Measurements from ENCODE around the gene SCYGR8. TPM values are rescaled to one million over a fixed set of nuclear protein-coding genes. Genes with fewer than 3 reads are reported as not detected.
"Not testable (repeated sequence)": the region's sequence is repeated elsewhere in the genome, so short reads cannot be mapped to it uniquely, and the experiment has no call there.

SCYGR8 gene
- total RNA-seq, 5 donors from 2014 or later (not counting 1 experiment from before 2014, with no cell fraction given) = not detected

DNA sequence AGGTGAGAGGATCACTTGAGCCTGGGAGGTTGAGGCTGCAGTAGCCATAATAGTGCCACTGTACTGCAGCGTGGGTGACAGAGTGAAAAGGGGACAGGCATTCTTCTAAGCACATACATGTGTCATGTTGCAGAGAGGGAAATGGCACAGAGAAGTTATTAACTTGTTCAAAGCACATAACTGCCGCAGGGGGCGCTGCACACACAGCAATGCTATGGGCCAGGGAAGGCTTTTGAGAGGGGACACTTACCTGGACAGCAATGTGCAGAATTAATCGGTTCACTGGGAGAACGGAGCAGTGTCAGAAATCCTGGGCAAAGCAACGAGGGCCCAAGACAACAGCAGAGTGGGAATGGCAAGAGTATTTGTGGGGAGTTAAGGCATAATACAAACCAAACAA is 2.4 kb downstream of the SCYGR8 start:
- H3K27me3 ChIP-seq (replicated peaks in 1 of 2; ENCODE audit: control insufficient read depth in 2 of 2, extremely low read depth in 1 of 2, insufficient read depth in 2 of 2, low read length in 1 of 2) = peaks cover 0 to 2% of the 10 kb centered on the region in 2 experiments
- no peaks in the 10 kb centered on the region for H3K4me1 ChIP-seq (ENCODE audit: control insufficient read depth in 1 of 2, extremely low read depth in 1 of 2, insufficient read depth in 2 of 2, low read length in 2 of 2)
- H3K36me3 ChIP-seq (ENCODE audit: control insufficient read depth in 2 of 2, extremely low read depth in 1 of 2, insufficient read depth in 1 of 2, low read length in 1 of 2) = no peaks in the 10 kb centered on the region
- no peak overlapping the region for H3K4me3 ChIP-seq (ENCODE audit: control insufficient read depth in 1 of 2, extremely low read depth in 1 of 2, low read length in 1 of 2)
- ChIA-PET CTCF (no interaction called here), POLR2A (no interaction called here)
- H3K27ac ChIP-seq (ENCODE audit: low read length) = no peak overlapping the region
- no peaks in the 10 kb centered on the region for H3K4me1 Mint-ChIP-seq
- ATAC-seq (replicated peaks in 1 of 4) (no peak), DNase-seq (no peak)
- no peaks in the 10 kb centered on the region for H3K9me3 Mint-ChIP-seq
- no peaks in the 10 kb centered on the region for H3K9me3 ChIP-seq
- H3K4me3 Mint-ChIP-seq = no peak overlapping the region
- H3K36me3 Mint-ChIP-seq = no peaks in the 10 kb centered on the region
- 100% methylated on average over 3 of the region's 6 CpGs for WGBS (ENCODE audit: insufficient coverage)
- H3K27me3 Mint-ChIP-seq = peaks cover 3 to 7% of the 10 kb centered on the region in 2 donors
- H3K27ac Mint-ChIP-seq = no peak overlapping the region

- not testable (repeated sequence) for H3K9me3 ChIP-seq; H3K4me3 Mint-ChIP-seq; H3K27ac ChIP-seq (ENCODE audit: low read length); H3K4me1 ChIP-seq (ENCODE audit: control insufficient read depth in 1 of 2, extremely low read depth in 1 of 2, insufficient read depth in 2 of 2, low read length in 2 of 2); H3K27me3 Mint-ChIP-seq; H3K36me3 ChIP-seq (ENCODE audit: control insufficient read depth in 2 of 2, extremely low read depth in 1 of 2, insufficient read depth in 1 of 2, low read length in 1 of 2); DNase-seq; ATAC-seq (replicated peaks in 1 of 4); H3K9me3 Mint-ChIP-seq; H3K27me3 ChIP-seq (replicated peaks in 1 of 2; ENCODE audit: control insufficient read depth in 2 of 2, extremely low read depth in 1 of 2, insufficient read depth in 2 of 2, low read length in 1 of 2); H3K4me3 ChIP-seq (ENCODE audit: control insufficient read depth in 1 of 2, extremely low read depth in 1 of 2, low read length in 1 of 2); H3K27ac Mint-ChIP-seq; H3K4me1 Mint-ChIP-seq; H3K36me3 Mint-ChIP-seq
- WGBS (ENCODE audit: insufficient coverage) = no CpG with 5 or more reads among the region's 4 CpGs
- ChIA-PET CTCF (interaction anchor here (0.7 to 1.6 kb wide), 4 partner anchors 10 to 345 kb away, joined by 3 to 4 read pairs (median 3); no protein-coding TSS in a partner anchor), POLR2A (interaction anchor here in 1 of 2 donors (0.6 kb wide), 1 partner anchor 12 kb away, joined by 3 read pairs; no protein-coding TSS in a partner anchor)
Measured at GRCh38 chr2:227756261-227756660, 10.6 kb downstream of the SCYGR8 start.

GRCh38 chr2:227759411-227760118 is 13.9 kb downstream of the SCYGR8 start:
- Mint-ChIP-seq H3K36me3 (no peaks in the 10 kb centered on the region), H3K27me3 (peaks cover 0 to 6% of the 10 kb centered on the region in 2 donors), H3K9me3 (no peaks in the 10 kb centered on the region), H3K4me3 (no peak overlapping the region), H3K27ac (no peak overlapping the region), H3K4me1 (no peaks in the 10 kb centered on the region)
- Histone ChIP-seq H3K36me3 (ENCODE audit: control insufficient read depth in 2 of 2, extremely low read depth in 1 of 2, insufficient read depth in 1 of 2, low read length in 1 of 2) (no peaks in the 10 kb centered on the region), H3K4me3 (ENCODE audit: control insufficient read depth in 1 of 2, extremely low read depth in 1 of 2, low read length in 1 of 2) (no peak overlapping the region), H3K27me3 (replicated peaks in 1 of 2; ENCODE audit: control insufficient read depth in 2 of 2, extremely low read depth in 1 of 2, insufficient read depth in 2 of 2, low read length in 1 of 2) (peaks cover 0 to 3% of the 10 kb centered on the region in 2 experiments), H3K27ac (ENCODE audit: low read length) (no peak overlapping the region), H3K4me1 (ENCODE audit: control insufficient read depth in 1 of 2, extremely low read depth in 1 of 2, insufficient read depth in 2 of 2, low read length in 2 of 2) (no peaks in the 10 kb centered on the region), H3K9me3 (no peaks in the 10 kb centered on the region)
- CTCF ChIA-PET = no interaction called here
- 65% methylated on average over 13 of the region's 13 CpGs for WGBS (ENCODE audit: insufficient coverage)
- POLR2A ChIA-PET = no interaction called here
- DNase-seq = no peak
- ATAC-seq (replicated peaks in 1 of 4) = no peak

DNA sequence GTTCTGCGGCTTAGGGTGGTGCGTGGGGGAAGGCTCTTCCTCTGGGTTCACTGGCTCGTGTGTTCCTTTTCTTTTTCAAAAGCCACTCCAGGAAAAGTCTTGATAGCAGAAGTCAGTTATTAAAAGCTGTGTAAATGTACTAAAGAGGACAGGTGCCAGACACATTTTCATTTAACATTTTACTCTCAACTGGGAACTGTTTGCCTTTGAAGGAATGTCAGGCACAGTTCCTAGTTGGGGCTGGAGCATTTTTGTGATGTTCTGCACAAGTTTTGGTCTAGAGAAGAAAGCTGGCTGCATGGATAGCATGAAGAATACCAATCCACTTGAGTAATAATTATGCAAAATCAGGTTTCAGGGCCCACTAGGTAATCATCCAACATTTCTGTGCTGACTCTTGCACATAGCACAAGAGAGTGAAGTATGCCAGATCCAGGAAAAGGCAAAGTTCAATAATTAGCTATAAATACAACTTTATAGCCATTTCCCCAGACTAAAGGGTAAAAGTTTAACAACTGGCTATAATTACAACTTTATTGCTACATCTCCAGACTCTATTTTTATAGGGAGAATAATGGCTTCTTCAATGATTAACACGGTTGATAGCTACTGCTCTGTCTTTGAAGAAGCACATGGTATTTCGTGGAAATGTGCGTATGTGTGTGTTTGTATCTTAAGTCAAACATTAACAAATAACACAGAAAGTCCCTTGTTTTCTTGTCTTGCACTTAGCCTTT is 16.2 kb downstream of the SCYGR8 start:
- POLR2A ChIA-PET = no interaction called here
- H3K27ac Mint-ChIP-seq = no peak overlapping the region
- ATAC-seq (replicated peaks in 1 of 4) (no peak), DNase-seq (no peak)
- Histone ChIP-seq H3K4me1 (ENCODE audit: control insufficient read depth in 1 of 2, extremely low read depth in 1 of 2, insufficient read depth in 2 of 2, low read length in 2 of 2) (no peaks in the 10 kb centered on the region), H3K9me3 (no peaks in the 10 kb centered on the region), H3K27me3 (replicated peaks in 1 of 2; ENCODE audit: control insufficient read depth in 2 of 2, extremely low read depth in 1 of 2, insufficient read depth in 2 of 2, low read length in 1 of 2) (peaks cover 0 to 3% of the 10 kb centered on the region in 2 experiments), H3K27ac (ENCODE audit: low read length) (no peak overlapping the region), H3K4me3 (ENCODE audit: control insufficient read depth in 1 of 2, extremely low read depth in 1 of 2, low read length in 1 of 2) (no peak overlapping the region), H3K36me3 (ENCODE audit: control insufficient read depth in 2 of 2, extremely low read depth in 1 of 2, insufficient read depth in 1 of 2, low read length in 1 of 2) (no peaks in the 10 kb centered on the region)
- WGBS (ENCODE audit: insufficient coverage) = 93% methylated on average over 3 of the region's 6 CpGs
- CTCF ChIA-PET = no interaction called here
- H3K27me3 Mint-ChIP-seq = peaks cover 1 to 3% of the 10 kb centered on the region in 2 donors
- no peaks in the 10 kb centered on the region for H3K36me3 Mint-ChIP-seq
- H3K9me3 Mint-ChIP-seq = no peaks in the 10 kb centered on the region
- no peak overlapping the region for H3K4me3 Mint-ChIP-seq
- H3K4me1 Mint-ChIP-seq = peaks cover 1 to 6% (median 2%) of the 10 kb centered on the region in 3 donors

DNA sequence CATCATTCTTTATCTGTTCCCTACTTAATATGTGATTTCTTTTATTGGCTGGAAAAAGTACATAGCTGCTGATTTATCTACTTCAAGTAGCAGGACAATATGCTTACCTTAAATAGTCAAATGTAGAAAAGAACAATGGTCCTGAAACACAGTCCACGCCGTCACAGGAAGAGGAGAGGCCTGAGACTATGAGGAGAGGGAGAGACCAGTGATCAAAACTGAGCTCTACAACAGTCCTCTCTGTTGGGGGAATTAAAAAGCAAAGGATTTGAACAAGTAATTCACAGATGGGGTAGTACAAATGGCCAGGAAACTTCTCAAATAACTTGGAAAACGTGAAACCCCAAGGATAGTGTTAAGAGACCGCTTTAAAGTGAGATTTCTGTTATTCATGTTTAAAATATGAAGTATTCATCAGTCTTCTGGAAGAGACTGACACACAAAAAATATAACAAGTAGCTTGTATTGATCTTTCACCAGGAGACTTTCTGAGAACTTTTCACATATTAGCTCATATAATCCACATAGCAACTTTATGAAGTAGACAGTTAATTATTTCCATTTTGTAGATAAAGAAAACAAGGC is 20.2 kb downstream of the SCYGR8 start:
- no peak overlapping the region for H3K27ac Mint-ChIP-seq
- ATAC-seq (replicated peaks in 1 of 4) (no peak), DNase-seq (no peak)
- H3K27me3 Mint-ChIP-seq = peaks cover 1 to 3% of the 10 kb centered on the region in 2 donors
- H3K4me3 Mint-ChIP-seq = no peak overlapping the region
- WGBS (ENCODE audit: insufficient coverage) = 92% methylated on average over 2 of the region's 4 CpGs
- Histone ChIP-seq H3K36me3 (ENCODE audit: control insufficient read depth in 2 of 2, extremely low read depth in 1 of 2, insufficient read depth in 1 of 2, low read length in 1 of 2) (no peaks in the 10 kb centered on the region), H3K27ac (ENCODE audit: low read length) (no peak overlapping the region), H3K4me3 (ENCODE audit: control insufficient read depth in 1 of 2, extremely low read depth in 1 of 2, low read length in 1 of 2) (no peak overlapping the region), H3K27me3 (replicated peaks in 1 of 2; ENCODE audit: control insufficient read depth in 2 of 2, extremely low read depth in 1 of 2, insufficient read depth in 2 of 2, low read length in 1 of 2) (no peaks in the 10 kb centered on the region), H3K9me3 (no peaks in the 10 kb centered on the region), H3K4me1 (ENCODE audit: control insufficient read depth in 1 of 2, extremely low read depth in 1 of 2, insufficient read depth in 2 of 2, low read length in 2 of 2) (no peaks in the 10 kb centered on the region)
- peaks cover 1 to 6% (median 2%) of the 10 kb centered on the region in 3 donors for H3K4me1 Mint-ChIP-seq
- H3K9me3 Mint-ChIP-seq = no peaks in the 10 kb centered on the region
- CTCF ChIA-PET = interaction anchor here (0.6 to 2.0 kb wide), 24 partner anchors 8 to 732 kb away, joined by 3 to 7 read pairs (median 3); partner anchors contain the start of gene DAW1 (in 1 of the 2)
- POLR2A ChIA-PET = no interaction called here
- no peaks in the 10 kb centered on the region for H3K36me3 Mint-ChIP-seq

DNA sequence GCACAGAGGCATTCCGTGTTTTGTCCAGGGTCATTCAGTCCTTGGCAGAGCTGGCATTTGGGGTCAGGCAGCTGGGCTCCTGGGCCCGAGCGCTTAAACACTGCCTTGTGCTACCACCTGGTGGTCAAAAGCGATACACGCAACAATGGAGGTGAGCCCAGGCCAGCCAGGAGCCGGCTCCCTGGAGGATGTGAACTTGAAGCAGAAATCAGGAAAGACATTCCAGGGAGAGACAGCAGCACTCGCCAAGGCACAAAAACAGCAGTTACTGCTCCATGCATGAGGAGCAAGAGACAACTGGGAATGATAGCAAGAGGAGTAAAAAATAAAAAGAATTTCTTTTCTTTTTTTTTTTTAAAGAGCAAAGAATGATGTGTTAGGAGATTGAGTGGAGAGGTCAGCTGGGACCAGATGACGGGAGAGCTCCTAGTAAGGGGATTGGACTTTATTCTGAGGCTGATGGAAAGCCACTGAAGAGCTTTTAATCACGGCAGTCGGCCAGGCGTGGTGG is 20.7 kb downstream of the SCYGR8 start:
- H3K4me1 Mint-ChIP-seq = peaks cover 1 to 6% (median 2%) of the 10 kb centered on the region in 3 donors
- Histone ChIP-seq H3K9me3 (no peaks in the 10 kb centered on the region), H3K4me3 (ENCODE audit: control insufficient read depth in 1 of 2, extremely low read depth in 1 of 2, low read length in 1 of 2) (no peak overlapping the region), H3K4me1 (ENCODE audit: control insufficient read depth in 1 of 2, extremely low read depth in 1 of 2, insufficient read depth in 2 of 2, low read length in 2 of 2) (no peaks in the 10 kb centered on the region), H3K27me3 (replicated peaks in 1 of 2; ENCODE audit: control insufficient read depth in 2 of 2, extremely low read depth in 1 of 2, insufficient read depth in 2 of 2, low read length in 1 of 2) (no peaks in the 10 kb centered on the region), H3K36me3 (ENCODE audit: control insufficient read depth in 2 of 2, extremely low read depth in 1 of 2, insufficient read depth in 1 of 2, low read length in 1 of 2) (no peaks in the 10 kb centered on the region), H3K27ac (ENCODE audit: low read length) (no peak overlapping the region)
- no peaks in the 10 kb centered on the region for H3K36me3 Mint-ChIP-seq
- ATAC-seq (replicated peaks in 1 of 4) = peak; percentile 64 to 75 (median 68)
- POLR2A ChIA-PET = no interaction called here
- 24% methylated on average over 8 of the region's 11 CpGs for WGBS (ENCODE audit: insufficient coverage)
- no peak overlapping the region for H3K27ac Mint-ChIP-seq
- CTCF ChIA-PET = interaction anchor here (0.6 to 2.0 kb wide), 25 partner anchors 8 to 732 kb away, joined by 3 to 7 read pairs (median 3); partner anchors contain the start of gene DAW1 (in 1 of the 2)
- H3K9me3 Mint-ChIP-seq = no peaks in the 10 kb centered on the region
- DNase-seq = peak in 34 of 35 experiments; percentile 8 to 70 (median 38)
- H3K4me3 Mint-ChIP-seq = no peak overlapping the region
- peaks cover 1 to 3% of the 10 kb centered on the region in 2 donors for H3K27me3 Mint-ChIP-seq
